HepG2 (cell line): ENCODE data around the gene LAMTOR2. TPM values are rescaled to one million over a fixed set of nuclear protein-coding genes. Genes with fewer than 3 reads are reported as not detected.

Source experiments
- DNMT3B ChIP-seq: conservative IDR thresholded peaks from 2 replicates; pipeline ENCODE4 v1.6.1; 2016; ENCODE audit warnings: missing biosample characterization, control low read depth
- FOSL2 ChIP-seq: sonication (generic); formaldehyde crosslinking; IDR thresholded peaks from 2 replicates; pipeline ENCODE4 v1.4.0; 2020; ENCODE audit warnings: missing genetic modification reagents
- JUNB ChIP-seq: sonication (generic); formaldehyde crosslinking; IDR thresholded peaks from 2 replicates; pipeline ENCODE4 v1.8.0; 2022; ENCODE audit warnings: missing genetic modification reagents, mild to moderate bottlenecking, borderline replicate concordance
- MAFF ChIP-seq: IDR thresholded peaks from 2 replicates; pipeline ENCODE4 v1.6.1; 2011; ENCODE audit warnings: low read depth, low read length, improper control_type of control experiment
- MZF1 ChIP-seq: sonication (generic); formaldehyde crosslinking; IDR thresholded peaks from 2 replicates; pipeline ENCODE4 v1.8.1; 2023; ENCODE audit warnings: mild to moderate bottlenecking, missing genetic modification reagents, borderline replicate concordance
- NFIB ChIP-seq: sonication (generic); formaldehyde crosslinking; IDR thresholded peaks from 2 replicates; pipeline ENCODE4 v1.9.0; 2021; ENCODE audit warnings: missing genetic modification reagents, mild to moderate bottlenecking, borderline replicate concordance
- RAD51 ChIP-seq: fragments of 450-650 bp; IDR thresholded peaks from 2 replicates; pipeline ENCODE4 v1.6.1; 2016; ENCODE audit warnings: borderline replicate concordance
- WIZ ChIP-seq: sonication (generic); formaldehyde crosslinking; IDR thresholded peaks from 2 replicates; pipeline ENCODE4 v1.5.1; 2020; ENCODE audit warnings: mild to moderate bottlenecking, missing genetic modification reagents
- YEATS2 ChIP-seq: sonication (generic); formaldehyde crosslinking; IDR thresholded peaks from 2 replicates; pipeline ENCODE4 v1.4.0; 2020; ENCODE audit warnings: missing genetic modification reagents, borderline replicate concordance
- ZNF263 ChIP-seq: sonication (generic); formaldehyde crosslinking; IDR thresholded peaks from 2 replicates; pipeline ENCODE4 v1.4.0; 2020; ENCODE audit warnings: missing genetic modification reagents
- ZNF264 ChIP-seq: sonication (generic); formaldehyde crosslinking; IDR thresholded peaks from 2 replicates; pipeline ENCODE4 v1.4.0; 2020; ENCODE audit warnings: missing genetic modification reagents
- ZNF296 ChIP-seq: sonication (generic); formaldehyde crosslinking; conservative IDR thresholded peaks from 2 replicates; pipeline ENCODE4 v1.5.0; 2020; ENCODE audit warnings: mild to moderate bottlenecking, missing genetic modification reagents
- ZNF333 ChIP-seq: sonication (generic); formaldehyde crosslinking; IDR thresholded peaks from 2 replicates; pipeline ENCODE4 v1.4.0; 2020; ENCODE audit warnings: mild to moderate bottlenecking, missing genetic modification reagents, borderline replicate concordance
- ZNF432 ChIP-seq: sonication (generic); formaldehyde crosslinking; IDR thresholded peaks from 2 replicates; pipeline ENCODE4 v1.5.0; 2020; ENCODE audit warnings: missing genetic modification reagents, mild to moderate bottlenecking, borderline replicate concordance
- ZNF547 ChIP-seq: sonication (generic); formaldehyde crosslinking; IDR thresholded peaks from 2 replicates; pipeline ENCODE4 v1.5.1; 2020; ENCODE audit warnings: mild to moderate bottlenecking, missing genetic modification reagents
- ZNF776 ChIP-seq: sonication (generic); formaldehyde crosslinking; IDR thresholded peaks from 2 replicates; pipeline ENCODE4 v1.4.0; 2020; ENCODE audit warnings: mild to moderate bottlenecking, missing genetic modification reagents
- ZNF83 ChIP-seq: sonication (generic); formaldehyde crosslinking; IDR thresholded peaks from 2 replicates; pipeline ENCODE4 v1.4.0; 2020; ENCODE audit warnings: missing genetic modification reagents, mild to moderate bottlenecking, borderline replicate concordance
- polyA plus RNA-seq, 8 experiments: library from polyadenylated mRNA; depleted of rRNA in 3 of 8; stranded (reverse) in 7 of 8; unstranded in 1 of 8; fragments of >200 nt; fragmentation: Illumina TruSeq in 4 of 8; extraction: Trizol in 4 of 8; gene quantifications; 2 replicates each; pipeline versions ENCODE4 v1.2.1 to v1.2.3, GENCODE V29; 2011 to 2016; ENCODE audit warnings: low read depth in 4 of 8, missing spikeins in 1 of 8, mixed read lengths in 1 of 8; ENCODE audit not compliant: insufficient read depth in 1 of 8
- total RNA-seq, 5 experiments: library from RNA; depleted of rRNA; stranded (reverse); fragments of >200 nt; fragmentation: Illumina TruSeq; extraction: Trizol; gene quantifications; 2 replicates each; pipeline ENCODE4 v1.2.3, GENCODE V29; 2016; ENCODE audit warnings: low read depth in 1 of 5
- TF ChIP-seq, protein P1 (sequence below): sonication (generic); formaldehyde crosslinking; IDR thresholded peaks from 2 replicates; pipeline ENCODE4 v1.4.0; 2020; ENCODE audit warnings: mild to moderate bottlenecking, missing genetic modification reagents, borderline replicate concordance

LAMTOR2 gene
- total and polyA plus RNA-seq, 2 of the 13 experiments (the other 11 are each of a cell fraction or from before 2014, with no cell fraction given) = 36.5 to 66.4 TPM

DNA sequence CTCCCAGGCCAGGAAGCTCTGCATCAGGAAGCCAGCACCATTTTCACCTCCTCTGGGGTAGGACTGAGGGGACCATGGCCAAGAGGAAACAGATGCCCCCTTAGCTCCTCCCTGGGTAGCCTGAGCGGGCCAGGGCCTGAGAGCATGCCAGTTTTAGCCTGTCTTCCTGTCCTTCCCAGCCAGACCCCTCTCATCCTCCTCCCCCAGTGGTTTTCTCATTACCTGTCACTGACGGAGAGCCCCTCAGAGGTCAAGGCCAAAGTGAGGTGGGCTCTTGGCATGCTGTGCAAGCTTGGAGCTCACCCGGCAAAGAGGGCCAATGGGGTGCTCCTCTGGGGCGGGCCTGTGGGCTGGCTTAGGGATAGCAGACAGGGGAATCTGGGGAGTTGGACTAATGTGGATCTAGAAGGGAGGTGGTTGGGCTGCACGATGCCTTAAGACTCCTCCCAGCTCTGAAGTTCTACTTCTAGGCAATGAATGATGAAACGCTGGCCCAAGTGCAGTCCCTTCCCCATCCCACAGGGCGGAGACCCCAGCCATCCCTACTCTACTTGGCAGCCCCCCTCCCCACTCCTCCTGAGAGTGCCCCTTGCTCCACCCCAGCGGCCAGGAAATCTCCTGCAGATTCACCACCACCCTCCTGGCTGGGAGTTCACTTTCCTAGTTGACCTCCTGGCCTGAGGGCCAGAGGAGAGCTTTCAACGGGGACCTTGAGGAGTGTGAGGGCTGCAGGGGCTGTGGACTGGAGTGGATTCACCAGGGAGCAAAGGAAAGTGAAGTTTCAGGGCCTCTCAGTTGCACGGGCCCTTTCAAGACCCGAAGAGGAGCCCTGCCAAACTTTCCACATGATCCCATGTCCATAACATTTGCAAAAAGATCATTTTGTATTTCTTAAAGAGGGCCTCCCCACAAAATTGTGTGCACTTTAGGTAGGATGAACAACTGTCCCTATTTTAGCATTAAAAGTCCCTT, 50.6 kb downstream of the LAMTOR2 start (continued):
- TF ChIP-seq ZNF263 (CRISPR knock-in tag) (no peak), RAD51 (no peak), ZNF83 (no peak), ZNF776 (CRISPR knock-in tag) (no peak), ZNF432 (CRISPR knock-in tag) (no peak), NFIB (CRISPR knock-in tag) (no peak), ZNF264 (CRISPR knock-in tag) (no peak), ZNF296 (CRISPR knock-in tag) (no peak), FOSL2 (CRISPR knock-in tag) (no peak), YEATS2 (CRISPR knock-in tag) (no peak), DNMT3B (CRISPR knock-in tag) (no peak), ZNF547 (CRISPR knock-in tag) (no peak), JUNB (no peak), WIZ (no peak), MZF1 (CRISPR knock-in tag) (no peak), MAFF (no peak), ZNF333 (CRISPR knock-in tag) (no peak)
- TF ChIP-seq, protein P1, sequence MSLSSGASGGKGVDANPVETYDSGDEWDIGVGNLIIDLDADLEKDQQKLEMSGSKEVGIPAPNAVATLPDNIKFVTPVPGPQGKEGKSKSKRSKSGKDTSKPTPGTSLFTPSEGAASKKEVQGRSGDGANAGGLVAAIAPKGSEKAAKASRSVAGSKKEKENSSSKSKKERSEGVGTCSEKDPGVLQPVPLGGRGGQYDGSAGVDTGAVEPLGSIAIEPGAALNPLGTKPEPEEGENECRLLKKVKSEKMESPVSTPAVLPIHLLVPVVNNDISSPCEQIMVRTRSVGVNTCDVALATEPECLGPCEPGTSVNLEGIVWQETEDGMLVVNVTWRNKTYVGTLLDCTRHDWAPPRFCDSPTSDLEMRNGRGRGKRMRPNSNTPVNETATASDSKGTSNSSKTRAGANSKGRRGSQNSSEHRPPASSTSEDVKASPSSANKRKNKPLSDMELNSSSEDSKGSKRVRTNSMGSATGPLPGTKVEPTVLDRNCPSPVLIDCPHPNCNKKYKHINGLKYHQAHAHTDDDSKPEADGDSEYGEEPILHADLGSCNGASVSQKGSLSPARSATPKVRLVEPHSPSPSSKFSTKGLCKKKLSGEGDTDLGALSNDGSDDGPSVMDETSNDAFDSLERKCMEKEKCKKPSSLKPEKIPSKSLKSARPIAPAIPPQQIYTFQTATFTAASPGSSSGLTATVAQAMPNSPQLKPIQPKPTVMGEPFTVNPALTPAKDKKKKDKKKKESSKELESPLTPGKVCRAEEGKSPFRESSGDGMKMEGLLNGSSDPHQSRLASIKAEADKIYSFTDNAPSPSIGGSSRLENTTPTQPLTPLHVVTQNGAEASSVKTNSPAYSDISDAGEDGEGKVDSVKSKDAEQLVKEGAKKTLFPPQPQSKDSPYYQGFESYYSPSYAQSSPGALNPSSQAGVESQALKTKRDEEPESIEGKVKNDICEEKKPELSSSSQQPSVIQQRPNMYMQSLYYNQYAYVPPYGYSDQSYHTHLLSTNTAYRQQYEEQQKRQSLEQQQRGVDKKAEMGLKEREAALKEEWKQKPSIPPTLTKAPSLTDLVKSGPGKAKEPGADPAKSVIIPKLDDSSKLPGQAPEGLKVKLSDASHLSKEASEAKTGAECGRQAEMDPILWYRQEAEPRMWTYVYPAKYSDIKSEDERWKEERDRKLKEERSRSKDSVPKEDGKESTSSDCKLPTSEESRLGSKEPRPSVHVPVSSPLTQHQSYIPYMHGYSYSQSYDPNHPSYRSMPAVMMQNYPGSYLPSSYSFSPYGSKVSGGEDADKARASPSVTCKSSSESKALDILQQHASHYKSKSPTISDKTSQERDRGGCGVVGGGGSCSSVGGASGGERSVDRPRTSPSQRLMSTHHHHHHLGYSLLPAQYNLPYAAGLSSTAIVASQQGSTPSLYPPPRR = no peak
